Fibroblast of skin of right biceps (primary cell): Measurements from ENCODE around the gene PGF.
"Not testable (repeated sequence)": the region's sequence is repeated elsewhere in the genome, so short reads cannot be mapped to it uniquely, and the experiment has no call there.

Source experiments
- DNase-seq: peaks from one replicate; pipeline ENCODE4 v3.0.0-alpha.2; 2013

Gene PGF

GRCh38 chr14:74955229-74956026 lies at the start of gene PGF:
Gene PGF, minus strand, starts transcription at chr14:74955597. Its CDS starts 355 bp downstream, at chr14:74955242.
- DNase-seq: peak; percentile 53

GRCh38 chr14:75003250-75004027 lies 48.0 kb upstream of the PGF start:
- no peak for DNase-seq

GRCh38 chr14:75002392-75003249 lies 47.2 kb upstream of the PGF start, which contains the start of gene EIF2B2:
Gene EIF2B2, plus strand, starts transcription at chr14:75002921. Its CDS starts 70 bp downstream, at chr14:75002991.
- DNase-seq: peak; percentile 97

GRCh38 chr14:75001899-75002298 lies 46.5 kb upstream of the PGF start:
- no peak for DNase-seq

GRCh38 chr14:75001261-75001660 lies 45.9 kb upstream of the PGF start:
- DNase-seq: no peak

- DNase-seq: not testable (repeated sequence)
Observed at GRCh38 chr14:74995781-74996180, 40.4 kb upstream of the PGF start.

- DNase-seq: not testable (repeated sequence)
Observed at GRCh38 chr14:74994182-74994581, 38.8 kb upstream of the PGF start.

- no peak for DNase-seq
Observed at GRCh38 chr14:74988993-74989392, 33.6 kb upstream of the PGF start.

- peak; percentile 54 for DNase-seq
Observed at GRCh38 chr14:74988131-74988530, 32.7 kb upstream of the PGF start.

- no peak for DNase-seq
Observed at GRCh38 chr14:74985806-74986205, 30.4 kb upstream of the PGF start.

- no peak for DNase-seq
Observed at GRCh38 chr14:74985028-74985310, 29.6 kb upstream of the PGF start.

GRCh38 chr14:74984236-74985027 lies 29.0 kb upstream of the PGF start:
- no peak for DNase-seq

- no peak for DNase-seq
Observed at GRCh38 chr14:74983343-74983742, 27.9 kb upstream of the PGF start.

- DNase-seq: no peak
Observed at GRCh38 chr14:74982661-74983060, 27.3 kb upstream of the PGF start.

- no peak for DNase-seq
Observed at GRCh38 chr14:74981833-74982232, 26.4 kb upstream of the PGF start.

GRCh38 chr14:74981462-74981782 lies 26.0 kb upstream of the PGF start:
- no peak for DNase-seq

GRCh38 chr14:74980731-74981461 lies 25.5 kb upstream of the PGF start:
- peak; percentile 68 for DNase-seq

- DNase-seq: no peak
Observed at GRCh38 chr14:74980398-74980730, 25.0 kb upstream of the PGF start.

- DNase-seq: peak; percentile 33
Observed at GRCh38 chr14:74979442-74980397, 24.3 kb upstream of the PGF start.

- DNase-seq: no peak
Observed at GRCh38 chr14:74979029-74979428, 23.6 kb upstream of the PGF start.

- DNase-seq: no peak
Observed at GRCh38 chr14:74978416-74978947, 23.1 kb upstream of the PGF start.
